Upper lobe of left lung (tissue), 6 donors: ENCODE measurements around the gene SCNN1B. TPM values are rescaled to one million over a fixed set of nuclear protein-coding genes. Genes with fewer than 3 reads are reported as not detected.
A peak's percentile ranks its signal among the peaks of the same experiment; 100 is the strongest.
"Not testable (repeated sequence)": the region's sequence is repeated elsewhere in the genome, so short reads cannot be mapped to it uniquely, and the experiment has no call there.

ENCODE experiments used
- ATAC-seq, 2 donors: fragments of 200-7000 bp; cut with Tn5 transposase; one replicate each; pipeline ENCODE4 v1.9.1; 2022; ENCODE audit warnings: mild to moderate bottlenecking in 2 of 2, moderate library complexity in 2 of 2; ENCODE audit not compliant: low FRiP score in 2 of 2
- DNase-seq, 2 donors: peaks; one replicate each; pipeline ENCODE4 v3.0.0-alpha.2; 2019 to 2020
- H3K27ac ChIP-seq, 4 donors: fragments of 200-600 bp; sonication (generic); one replicate each; pipeline ENCODE4 v1.5.1; 2016 to 2019
- H3K27me3 ChIP-seq, 4 donors: fragments of 200-600 bp; sonication (generic); one replicate each; pipeline ENCODE4 v1.5.1; 2017 to 2019
- H3K36me3 ChIP-seq, 4 donors: fragments of 200-600 bp; sonication (generic); one replicate each; pipeline ENCODE4 v1.5.1; 2016 to 2019
- H3K4me1 ChIP-seq, 4 donors: fragments of 200-600 bp; sonication (generic); one replicate each; pipeline ENCODE4 v1.5.1; 2018 to 2019
- H3K4me3 ChIP-seq, 4 donors: fragments of 200-600 bp; sonication (generic); one replicate each; pipeline ENCODE4 v1.5.1; 2017 to 2019; ENCODE audit warnings: mild to moderate bottlenecking in 2 of 4, moderate library complexity in 1 of 4
- H3K9me3 ChIP-seq, 4 donors: fragments of 200-600 bp; sonication (generic); one replicate each; pipeline ENCODE4 v1.5.1; 2018 to 2019
- CTCF ChIP-seq, 6 experiments: fragments of 450-650 bp in 4 of 6; fragments of 200-600 bp in 2 of 6; sonication (generic) in 2 of 6; IDR thresholded peaks; one replicate each; pipeline ENCODE4 v1.5.1; 2016 to 2019; ENCODE audit warnings: antibody characterized with exemption in 6 of 6
- EP300 ChIP-seq, 4 donors: sonication (generic); formaldehyde crosslinking; IDR thresholded peaks; one replicate each; pipeline ENCODE4 v1.5.1; 2017; ENCODE audit warnings: antibody characterized with exemption in 4 of 4, control low read depth in 2 of 4
- POLR2A ChIP-seq, 4 donors: fragments of 450-650 bp; IDR thresholded peaks; one replicate each; pipeline ENCODE4 v1.5.1; 2016 to 2017; ENCODE audit warnings: antibody characterized with exemption in 4 of 4, mild to moderate bottlenecking in 2 of 4
- POLR2AphosphoS5 ChIP-seq, 2 donors: sonication (generic); formaldehyde crosslinking; IDR thresholded peaks; one replicate each; pipeline ENCODE4 v1.5.1; 2017; ENCODE audit warnings: antibody characterized with exemption in 2 of 2
- WGBS, 2 donors: methylation state at CpG; one replicate each; pipeline ENCODE4 v1.1.5; 2017 to 2018; 5-methylcytosine and 5-hydroxymethylcytosine counted together
- total RNA-seq, 6 donors: library from RNA; depleted of rRNA in 4 of 6; stranded (reverse); fragments of >200 nt in 4 of 6; gene quantifications; one replicate each; pipeline versions ENCODE4 v1.1.0 to v1.2.1, GENCODE V29; 2016 to 2021
- donor health status: DM: no; HTN: no; CAD: no; lungs with moderate emphysema.
- donor health status: DM: no; HTN: yes; CAD: no; lungs with severe emphysema.

SCNN1B gene
- total RNA-seq, result 10 to 100 TPM; 40.3 to 82.0 (median 56.7) TPM

GRCh38 chr16:23302045-23302956 lies at the start of gene SCNN1B:
Gene SCNN1B, plus strand, starts transcription at chr16:23302302. Its CDS starts 46,298 bp downstream, at chr16:23348600.
- Histone ChIP-seq H3K4me1 (peaks cover 0 to 24% (median 5%) of the 10 kb centered on the region in 4 donors), H3K27ac (peak within 1 kb of the TSS in 3 of 4 donors; percentile 71 to 82 (median 75)), H3K4me3 (peak within 1 kb of the TSS; percentile 55 to 68 (median 65)), H3K36me3 (no peaks in the 10 kb centered on the region), H3K27me3 (peaks cover 0 to 12% (median 5%) of the 10 kb centered on the region in 4 donors), H3K9me3 (no peaks in the 10 kb centered on the region)
- ATAC-seq, result peak; percentile 62 to 76
- peak; percentile 72 to 90 for DNase-seq
- TF ChIP-seq CTCF (IDR thresholded peaks at IDR 0.05) (peak in 2 of 6 experiments; percentile 9 to 29), POLR2A (IDR thresholded peaks at IDR 0.05) (peak in 1 of 4 donors; percentile 64), EP300 (IDR thresholded peaks at IDR 0.05) (no peak), POLR2AphosphoS5 (IDR thresholded peaks at IDR 0.05) (peak in 1 of 2 donors; percentile 21)
- WGBS, 2 donors, result 6 to 7% methylated on average over 13 to 41 of the region's 81 CpGs

- DNase-seq, result no peak
- Histone ChIP-seq H3K27me3 (no peaks in the 10 kb centered on the region), H3K36me3 (no peaks in the 10 kb centered on the region), H3K4me1 (no peaks in the 10 kb centered on the region), H3K4me3 (no peak overlapping the region), H3K9me3 (no peaks in the 10 kb centered on the region), H3K27ac (no peak overlapping the region)
- ATAC-seq, result no peak
- 87 to 89% methylated on average over 5 of the region's 5 CpGs for WGBS, 2 donors
- no peak for TF ChIP-seq CTCF (IDR thresholded peaks at IDR 0.05)
- no peak for TF ChIP-seq POLR2A (IDR thresholded peaks at IDR 0.05)
- TF ChIP-seq POLR2AphosphoS5 (IDR thresholded peaks at IDR 0.05), result no peak
- TF ChIP-seq EP300 (IDR thresholded peaks at IDR 0.05), result no peak
These were observed 49.8 kb upstream of the SCNN1B start for GRCh38 chr16:23252310-23252709.

- H3K9me3 ChIP-seq, H3K36me3 ChIP-seq, H3K4me1 ChIP-seq, DNase-seq, H3K4me3 ChIP-seq, H3K27me3 ChIP-seq, ATAC-seq, H3K27ac ChIP-seq: not testable (repeated sequence)
- WGBS, 2 donors, result 83 to 85% methylated on average over 1 of the region's 1 CpG
These were observed 48.5 kb upstream of the SCNN1B start for GRCh38 chr16:23253650-23254049.

- Histone ChIP-seq H3K27ac (no peak overlapping the region), H3K27me3 (no peaks in the 10 kb centered on the region), H3K9me3 (no peaks in the 10 kb centered on the region), H3K4me3 (no peak overlapping the region), H3K4me1 (no peaks in the 10 kb centered on the region), H3K36me3 (no peaks in the 10 kb centered on the region)
- TF ChIP-seq POLR2AphosphoS5 (IDR thresholded peaks at IDR 0.05) (no peak), POLR2A (IDR thresholded peaks at IDR 0.05) (no peak), CTCF (IDR thresholded peaks at IDR 0.05) (no peak), EP300 (IDR thresholded peaks at IDR 0.05) (no peak)
- ATAC-seq, result no peak
- 69 to 74% methylated on average over 4 of the region's 4 CpGs for WGBS, 2 donors
- no peak for DNase-seq
These were observed 47.8 kb upstream of the SCNN1B start for GRCh38 chr16:23254338-23254737.

- no peak for TF ChIP-seq CTCF (IDR thresholded peaks at IDR 0.05)
- TF ChIP-seq POLR2A (IDR thresholded peaks at IDR 0.05), result no peak
- no peak for TF ChIP-seq EP300 (IDR thresholded peaks at IDR 0.05)
- no peak for TF ChIP-seq POLR2AphosphoS5 (IDR thresholded peaks at IDR 0.05)
- no peaks in the 10 kb centered on the region for H3K27me3 ChIP-seq
- H3K4me3 ChIP-seq, result no peak overlapping the region
- WGBS, 2 donors, result 63 to 77% methylated on average over 4 of the region's 4 CpGs
- H3K27ac ChIP-seq, result no peak overlapping the region
- no peaks in the 10 kb centered on the region for H3K4me1 ChIP-seq
- H3K36me3 ChIP-seq, result no peaks in the 10 kb centered on the region
- DNase-seq, result no peak
- ATAC-seq, result no peak
- no peaks in the 10 kb centered on the region for H3K9me3 ChIP-seq
These were observed 47.1 kb upstream of the SCNN1B start for GRCh38 chr16:23255000-23255399.
